Measurements from ENCODE around the gene U2SURP.
"Not testable (repeated sequence)": the region's sequence is repeated elsewhere in the genome, so short reads cannot be mapped to it uniquely, and the experiment has no call there.

- TF ChIP-seq, protein P1, sequence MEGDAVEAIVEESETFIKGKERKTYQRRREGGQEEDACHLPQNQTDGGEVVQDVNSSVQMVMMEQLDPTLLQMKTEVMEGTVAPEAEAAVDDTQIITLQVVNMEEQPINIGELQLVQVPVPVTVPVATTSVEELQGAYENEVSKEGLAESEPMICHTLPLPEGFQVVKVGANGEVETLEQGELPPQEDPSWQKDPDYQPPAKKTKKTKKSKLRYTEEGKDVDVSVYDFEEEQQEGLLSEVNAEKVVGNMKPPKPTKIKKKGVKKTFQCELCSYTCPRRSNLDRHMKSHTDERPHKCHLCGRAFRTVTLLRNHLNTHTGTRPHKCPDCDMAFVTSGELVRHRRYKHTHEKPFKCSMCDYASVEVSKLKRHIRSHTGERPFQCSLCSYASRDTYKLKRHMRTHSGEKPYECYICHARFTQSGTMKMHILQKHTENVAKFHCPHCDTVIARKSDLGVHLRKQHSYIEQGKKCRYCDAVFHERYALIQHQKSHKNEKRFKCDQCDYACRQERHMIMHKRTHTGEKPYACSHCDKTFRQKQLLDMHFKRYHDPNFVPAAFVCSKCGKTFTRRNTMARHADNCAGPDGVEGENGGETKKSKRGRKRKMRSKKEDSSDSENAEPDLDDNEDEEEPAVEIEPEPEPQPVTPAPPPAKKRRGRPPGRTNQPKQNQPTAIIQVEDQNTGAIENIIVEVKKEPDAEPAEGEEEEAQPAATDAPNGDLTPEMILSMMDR (IDR thresholded peaks at IDR 0.05) = not testable (repeated sequence)
- TF ChIP-seq POLR2A (IDR thresholded peaks at IDR 0.05) = not testable (repeated sequence)
Measured at GRCh38 chr3:143073983-143074382, 72.6 kb downstream of the U2SURP start.

All from lower leg skin (tissue), 3 donors.